Hepatocyte (in vitro differentiated cells): ENCODE results near the gene SESN1.

ENCODE experiments used
- CTCF ChIP-seq: fragments of 200-600 bp; sonication (generic); IDR thresholded peaks from 2 replicates; pipeline ENCODE4 v1.5.1; 2016; ENCODE audit warnings: antibody characterized with exemption, mild to moderate bottlenecking; ENCODE audit not compliant: poor library complexity
- EZH2 ChIP-seq: fragments of 200-600 bp; sonication (generic); IDR thresholded peaks from 2 replicates; pipeline ENCODE4 v1.6.1; 2016; ENCODE audit warnings: antibody characterized with exemption, mild to moderate bottlenecking, borderline replicate concordance
- EZH2phosphoT487 ChIP-seq: fragments of 200-600 bp; sonication (generic); IDR thresholded peaks from one replicate; pipeline ENCODE4 v1.6.1; 2018; ENCODE audit warnings: antibody characterized with exemption, mild to moderate bottlenecking, low read depth, moderate library complexity; ENCODE audit not compliant: unreplicated experiment, severe bottlenecking

- TF ChIP-seq CTCF = no peak
- no peak for TF ChIP-seq EZH2
- no peak for TF ChIP-seq EZH2phosphoT487
Measured at GRCh38 chr6:109027964-109028363, 66.7 kb downstream of the SESN1 start.
